Panc1 (cell line): Measurements from ENCODE around the gene GRAMD1A. TPM values are rescaled to one million over a fixed set of nuclear protein-coding genes. Genes with fewer than 3 reads are reported as not detected.

ENCODE experiments used
- ATAC-seq: fragments of 200-7000 bp; cut with Tn5 transposase; 2 replicates; pipeline ENCODE4 v1.9.1; 2020; ENCODE audit warnings: mild to moderate bottlenecking, moderate library complexity
- BruUV-seq: library from RNA; stranded (reverse); fragments of 400-500 nt; replicated peaks from 2 replicates; lab custom pipeline; 2021; lab: Mats Ljungman, UMichigan
- CTCF ChIA-PET: fragments of 300-600 bp; sonication (Branson Sonifier 250); formaldehyde crosslinking; loops from one replicate; lab custom pipeline; 2022; ENCODE audit warnings: antibody characterized with exemption; lab: Charles Lee
- POLR2A ChIA-PET: fragments of 300-600 bp; sonication (Branson Sonifier 250); formaldehyde crosslinking; loops from one replicate; lab custom pipeline; 2022; ENCODE audit warnings: antibody characterized with exemption; lab: Charles Lee
- DNase-seq: peaks from one replicate; pipeline ENCODE4 v3.0.0-alpha.2; 2010; ENCODE audit warnings: low read depth, low spot score
- H3K27ac ChIP-seq: 2 replicates; pipeline ENCODE4 v1.5.1; 2011; ENCODE audit warnings: mild to moderate bottlenecking, low read length, inconsistent platforms
- H3K27me3 ChIP-seq: fragments of 200-500 bp; sonication (Bioruptor generic); 2 replicates; pipeline ENCODE4 v1.6.0; 2014; ENCODE audit warnings: low read length, inconsistent platforms; ENCODE audit not compliant: control insufficient read depth, insufficient read depth
- H3K36me3 ChIP-seq: fragments of 200-500 bp; sonication (Bioruptor generic); 2 replicates; pipeline ENCODE4 v1.5.1; 2014; ENCODE audit warnings: inconsistent platforms, mild to moderate bottlenecking, low read length, moderate library complexity; ENCODE audit not compliant: control insufficient read depth, insufficient read depth
- H3K4me1 ChIP-seq: 2 replicates; pipeline ENCODE4 v1.5.1; 2011; ENCODE audit warnings: inconsistent platforms, mild to moderate bottlenecking, low read length, moderate library complexity; ENCODE audit not compliant: control insufficient read depth, insufficient read depth
- H3K4me3 ChIP-seq, 2 experiments: 2 replicates each; pipeline ENCODE4 v1.5.1; 2011 to 2012; ENCODE audit warnings: low read depth in 2 of 2, low read length in 2 of 2, mild to moderate bottlenecking in 2 of 2, inconsistent platforms in 1 of 2, moderate library complexity in 1 of 2
- H3K9me3 ChIP-seq: fragments of 200-500 bp; sonication (Bioruptor generic); 2 replicates; pipeline ENCODE4 v1.5.1; 2014; ENCODE audit warnings: low read depth, mild to moderate bottlenecking, inconsistent platforms, low read length, moderate library complexity; ENCODE audit not compliant: control insufficient read depth, insufficient read depth
- POLR2AphosphoS5 ChIP-seq: IDR thresholded peaks from 2 replicates; pipeline ENCODE4 v1.6.1; 2012; ENCODE audit warnings: mild to moderate bottlenecking, low read depth, low read length, moderate library complexity
- REST ChIP-seq, 2 experiments: IDR thresholded peaks; 2 replicates each; pipeline ENCODE4 v1.6.1; 2011 to 2012; ENCODE audit warnings: low read depth in 2 of 2, control low read depth in 1 of 2, low read length in 1 of 2, mild to moderate bottlenecking in 1 of 2, moderate library complexity in 1 of 2; ENCODE audit not compliant: insufficient read depth in 1 of 2
- SIN3A ChIP-seq: IDR thresholded peaks from 2 replicates; pipeline ENCODE4 v1.6.1; 2012; ENCODE audit warnings: low read depth, mild to moderate bottlenecking, low read length, moderate library complexity, borderline replicate concordance; ENCODE audit not compliant: insufficient read depth
- TCF7L2 ChIP-seq: IDR thresholded peaks from 2 replicates; pipeline ENCODE4 v1.6.1; 2011; ENCODE audit warnings: mild to moderate bottlenecking, low read depth, low read length, inconsistent platforms
- in situ Hi-C: cut with HindIII; loops from 2 replicates; pipeline ENCODE4 v1.10.0; 2016; ENCODE audit warnings: low sequenced_read_pairs, low pct_unique_long_range_greater_than_20kb
- intact Hi-C: fragments of 100-400 bp; cut with micrococcal nuclease; formaldehyde crosslinking; loops from one replicate; pipeline ENCODE4 v1.10.0; 2022; ENCODE audit not compliant: unreplicated experiment
- total RNA-seq: library from RNA; stranded (reverse); gene quantifications from one replicate; pipeline ENCODE4 v1.2.1, GENCODE V29; 2021; ENCODE audit not compliant: unreplicated experiment
- TF ChIP-seq, protein P1 (sequence below): fragments of 450-650 bp; IDR thresholded peaks from 2 replicates; pipeline ENCODE4 v1.5.1; 2017; ENCODE audit warnings: mild to moderate bottlenecking

Gene GRAMD1A
- total RNA-seq, 1 experiment from 2014 or later = 69.9 TPM

GRCh38 chr19:34979819-34980640, 20.1 kb upstream of the GRAMD1A start:
- Histone ChIP-seq H3K4me1 (no peaks in the 10 kb centered on the region), H3K9me3 (0 out of 2 replicates have a peak, but pooled peaks cover 5% of the 10 kb centered on the region), H3K36me3 (no peaks in the 10 kb centered on the region), H3K4me3 (no peak overlapping the region), H3K27me3 (no peaks in the 10 kb centered on the region), H3K27ac (no peak overlapping the region)
- CTCF ChIA-PET = no interaction called here
- no peak for TF ChIP-seq SIN3A
- no peak for TF ChIP-seq POLR2AphosphoS5
- TF ChIP-seq REST (IDR thresholded peaks at IDR 0.05; ENCODE audit: insufficient read depth in 1 of 2, low read depth in 2 of 2, low read length in 1 of 2) = no peak
- TF ChIP-seq, protein P1, sequence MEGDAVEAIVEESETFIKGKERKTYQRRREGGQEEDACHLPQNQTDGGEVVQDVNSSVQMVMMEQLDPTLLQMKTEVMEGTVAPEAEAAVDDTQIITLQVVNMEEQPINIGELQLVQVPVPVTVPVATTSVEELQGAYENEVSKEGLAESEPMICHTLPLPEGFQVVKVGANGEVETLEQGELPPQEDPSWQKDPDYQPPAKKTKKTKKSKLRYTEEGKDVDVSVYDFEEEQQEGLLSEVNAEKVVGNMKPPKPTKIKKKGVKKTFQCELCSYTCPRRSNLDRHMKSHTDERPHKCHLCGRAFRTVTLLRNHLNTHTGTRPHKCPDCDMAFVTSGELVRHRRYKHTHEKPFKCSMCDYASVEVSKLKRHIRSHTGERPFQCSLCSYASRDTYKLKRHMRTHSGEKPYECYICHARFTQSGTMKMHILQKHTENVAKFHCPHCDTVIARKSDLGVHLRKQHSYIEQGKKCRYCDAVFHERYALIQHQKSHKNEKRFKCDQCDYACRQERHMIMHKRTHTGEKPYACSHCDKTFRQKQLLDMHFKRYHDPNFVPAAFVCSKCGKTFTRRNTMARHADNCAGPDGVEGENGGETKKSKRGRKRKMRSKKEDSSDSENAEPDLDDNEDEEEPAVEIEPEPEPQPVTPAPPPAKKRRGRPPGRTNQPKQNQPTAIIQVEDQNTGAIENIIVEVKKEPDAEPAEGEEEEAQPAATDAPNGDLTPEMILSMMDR = no peak
- no peak for TF ChIP-seq TCF7L2
- intact Hi-C loops (no loop called here), in situ Hi-C loops (no loop called here)
- no TSS peak for BruUV-seq
- POLR2A ChIA-PET = no interaction called here
- DNase-seq = no peak
- ATAC-seq = peak; percentile 58; the same call in 1 of the 2 replicates

DNA sequence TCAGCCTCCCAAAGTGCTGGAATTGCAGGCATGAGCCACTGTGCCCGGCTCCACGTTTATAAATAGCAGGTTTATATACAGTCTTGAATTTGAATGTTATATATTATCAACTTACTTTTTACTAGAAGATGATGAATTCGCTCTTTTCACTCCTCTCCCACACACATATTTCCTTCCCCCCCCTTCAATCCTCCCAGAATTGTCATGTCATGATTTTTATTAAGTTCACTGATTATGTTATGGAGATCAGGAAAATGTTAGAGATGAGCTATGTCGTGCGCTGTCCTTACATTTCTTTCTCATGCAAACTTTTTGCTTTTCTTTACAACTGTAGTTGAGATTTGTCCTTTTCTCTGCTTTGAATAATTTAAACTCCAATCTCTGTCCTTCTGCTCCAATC, 17.8 kb upstream of the GRAMD1A start:
- intact Hi-C loops = no loop called here
- ATAC-seq = no peak
- ChIA-PET POLR2A (no interaction called here), CTCF (no interaction called here)
- no TSS peak for BruUV-seq
- Histone ChIP-seq H3K4me1 (no peaks in the 10 kb centered on the region), H3K36me3 (no peaks in the 10 kb centered on the region), H3K4me3 (no peak overlapping the region), H3K27ac (no peak overlapping the region), H3K9me3 (no peaks in the 10 kb centered on the region), H3K27me3 (no peaks in the 10 kb centered on the region)
- in situ Hi-C loops = no loop called here
- no peak for DNase-seq
- TF ChIP-seq TCF7L2 (no peak), SIN3A (no peak), REST (IDR thresholded peaks at IDR 0.05; ENCODE audit: insufficient read depth in 1 of 2, low read depth in 2 of 2, low read length in 1 of 2) (no peak), POLR2AphosphoS5 (no peak)
- TF ChIP-seq, protein P1 = no peak
